NB4 (cell line): ENCODE measurements around the gene PAPOLB.

Source experiments
- POLR2A ChIP-seq: IDR thresholded peaks from 2 replicates; pipeline ENCODE4 v1.6.1; 2011; ENCODE audit warnings: mild to moderate bottlenecking; ENCODE audit not compliant: insufficient read length; ENCODE audit errors: extremely low read depth
- TF ChIP-seq, protein P1 (sequence below): IDR thresholded peaks from one replicate; pipeline ENCODE4 v1.5.1; 2012; ENCODE audit warnings: low read depth, low read length

DNA sequence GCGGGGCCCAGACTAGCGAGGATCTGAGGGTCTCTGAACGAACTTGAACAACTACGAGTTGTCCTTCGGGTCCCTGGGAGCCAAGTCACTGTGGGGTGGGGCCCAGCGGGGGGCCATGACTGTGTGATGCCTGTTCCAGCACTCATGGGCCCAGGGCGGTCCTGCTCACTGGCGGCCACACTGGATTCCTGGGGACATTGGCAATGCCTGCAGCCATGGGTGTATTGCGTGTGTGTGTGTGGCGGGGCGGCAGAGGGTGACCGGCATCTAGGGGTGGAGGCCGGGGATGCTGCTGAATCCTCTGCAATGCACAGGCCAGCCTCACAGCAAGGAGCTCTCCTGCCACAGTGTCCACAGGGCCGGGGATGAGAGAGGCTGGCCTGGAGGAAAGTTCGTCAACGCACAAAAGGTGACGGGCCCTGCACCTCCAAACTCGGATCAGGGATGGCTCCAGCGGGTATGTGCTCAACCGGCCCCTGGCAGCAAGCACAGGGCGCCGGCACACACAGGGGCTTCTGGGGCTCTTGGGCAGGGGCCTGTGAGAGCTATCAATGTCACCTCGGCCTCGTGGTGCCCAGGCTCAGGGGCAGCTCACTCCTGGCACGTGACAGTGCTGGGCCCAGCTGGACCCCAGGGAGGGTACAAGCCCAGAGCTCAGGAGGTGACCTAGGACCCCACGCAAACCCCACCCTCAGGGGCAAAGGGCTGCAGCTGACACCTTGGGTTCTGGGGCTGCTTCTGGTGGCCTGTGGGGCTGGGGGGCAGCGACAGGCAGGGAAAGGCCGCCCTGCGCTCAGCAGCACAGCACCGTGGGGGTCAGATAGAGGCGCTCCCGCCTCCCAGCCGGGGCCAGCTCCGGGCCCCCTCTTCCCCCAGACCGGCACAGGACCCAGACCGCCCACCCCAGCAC lies 27.9 kb downstream of the PAPOLB start:
- TF ChIP-seq, protein P1, sequence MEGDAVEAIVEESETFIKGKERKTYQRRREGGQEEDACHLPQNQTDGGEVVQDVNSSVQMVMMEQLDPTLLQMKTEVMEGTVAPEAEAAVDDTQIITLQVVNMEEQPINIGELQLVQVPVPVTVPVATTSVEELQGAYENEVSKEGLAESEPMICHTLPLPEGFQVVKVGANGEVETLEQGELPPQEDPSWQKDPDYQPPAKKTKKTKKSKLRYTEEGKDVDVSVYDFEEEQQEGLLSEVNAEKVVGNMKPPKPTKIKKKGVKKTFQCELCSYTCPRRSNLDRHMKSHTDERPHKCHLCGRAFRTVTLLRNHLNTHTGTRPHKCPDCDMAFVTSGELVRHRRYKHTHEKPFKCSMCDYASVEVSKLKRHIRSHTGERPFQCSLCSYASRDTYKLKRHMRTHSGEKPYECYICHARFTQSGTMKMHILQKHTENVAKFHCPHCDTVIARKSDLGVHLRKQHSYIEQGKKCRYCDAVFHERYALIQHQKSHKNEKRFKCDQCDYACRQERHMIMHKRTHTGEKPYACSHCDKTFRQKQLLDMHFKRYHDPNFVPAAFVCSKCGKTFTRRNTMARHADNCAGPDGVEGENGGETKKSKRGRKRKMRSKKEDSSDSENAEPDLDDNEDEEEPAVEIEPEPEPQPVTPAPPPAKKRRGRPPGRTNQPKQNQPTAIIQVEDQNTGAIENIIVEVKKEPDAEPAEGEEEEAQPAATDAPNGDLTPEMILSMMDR = no peak
- no peak for TF ChIP-seq POLR2A
